BJ (cell line): Measurements from ENCODE around the gene ZSCAN12. TPM values are rescaled to one million over a fixed set of nuclear protein-coding genes. Genes with fewer than 3 reads are reported as not detected.

Experiments used
- CTCF ChIA-PET: fragments of 350-600 bp; formaldehyde crosslinking; extraction: SDS; loops from one replicate; lab custom pipeline; 2021; ENCODE audit warnings: antibody characterized with exemption, inconsistent platforms; lab: Yijun Ruan, JAX
- POLR2A ChIA-PET: fragments of 300-600 bp; sonication (Branson Sonifier 250); formaldehyde crosslinking; extraction: SDS; loops from one replicate; lab custom pipeline; 2021; ENCODE audit warnings: antibody characterized with exemption; lab: Charles Lee
- DNase-seq: peaks from one replicate; pipeline ENCODE4 v3.0.0-alpha.2; 2011; ENCODE audit warnings: low read depth
- H3K27me3 ChIP-seq: 2 replicates; pipeline ENCODE4 v1.6.0; 2011; ENCODE audit warnings: low read length; ENCODE audit not compliant: control insufficient read depth, insufficient read depth
- H3K36me3 ChIP-seq: 2 replicates; pipeline ENCODE4 v1.5.1; 2011; ENCODE audit warnings: low read length; ENCODE audit not compliant: control insufficient read depth, insufficient read depth
- H3K4me3 ChIP-seq: 2 replicates; pipeline ENCODE4 v1.5.1; 2011; ENCODE audit warnings: low read depth, mild to moderate bottlenecking, control low read depth, low read length
- polyA plus RNA-seq: library from polyadenylated mRNA; depleted of rRNA; stranded (reverse); fragments of >200 nt; gene quantifications from 2 replicates; pipeline ENCODE4 v1.2.3, GENCODE V29; 2011
- TF ChIP-seq, protein P1 (sequence below): IDR thresholded peaks from 2 replicates; pipeline ENCODE4 v1.5.1; 2011; ENCODE audit warnings: low read depth, mild to moderate bottlenecking, control low read depth, inconsistent platforms, low read length, moderate library complexity; ENCODE audit not compliant: insufficient read depth

ZSCAN12 gene
- polyA plus RNA-seq, 1 experiment: 2.2 TPM

DNA sequence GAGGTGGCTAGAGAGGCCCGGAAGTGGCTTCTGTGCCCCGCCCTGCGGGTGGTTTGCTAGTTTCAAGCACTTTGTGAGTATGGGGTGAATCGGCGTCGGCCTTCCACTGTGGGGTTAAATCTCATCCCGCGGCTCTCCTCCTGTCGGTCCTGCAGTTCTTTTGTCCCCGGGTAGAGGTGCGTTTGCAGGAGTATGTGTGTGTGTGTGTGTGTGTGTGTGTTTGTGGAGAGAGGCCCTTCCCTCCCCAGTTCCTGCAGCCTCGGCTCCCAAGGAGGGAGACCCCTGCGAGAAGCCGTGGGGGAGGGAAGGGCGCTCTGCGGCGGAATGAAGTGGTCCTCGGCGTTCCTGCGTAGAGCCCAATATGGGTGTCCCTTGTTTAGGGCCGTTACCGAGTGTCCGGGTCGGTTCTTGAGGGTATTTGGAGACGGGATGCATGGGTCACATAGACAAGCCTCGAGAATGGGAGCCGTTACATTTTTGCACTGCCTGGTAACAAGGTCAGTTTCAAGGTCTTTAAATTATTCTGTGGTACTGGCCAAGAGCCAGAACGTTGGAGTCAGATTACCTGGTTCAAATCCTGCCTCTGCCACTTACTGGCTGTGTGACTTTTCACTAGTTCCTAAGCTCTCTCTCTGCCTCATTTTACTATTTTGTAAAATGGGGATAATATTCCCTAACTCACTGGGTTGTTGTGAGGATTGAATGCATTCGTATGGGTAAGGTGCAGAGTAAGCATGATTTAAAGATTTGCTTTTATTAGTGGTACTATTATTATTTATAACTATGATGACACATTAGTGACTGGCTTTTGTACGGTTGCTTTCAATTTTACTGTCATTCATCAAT, 49.4 kb downstream of the ZSCAN12 start, which contains the start of gene ZKSCAN3:
Gene ZKSCAN3, plus strand, starts transcription at position 56 of the 846 bp plus-strand sequence. CDS start 9,640 bp downstream, outside the sequence.
- Histone ChIP-seq H3K4me3 (peak within 1 kb of the TSS; percentile 55), H3K27me3 (peaks cover 6% of the 10 kb centered on the region), H3K36me3 (no peaks in the 10 kb centered on the region)
- ChIA-PET POLR2A (interaction anchor here (0.5 kb wide), 1 partner anchor 849 kb away, joined by 6 read pairs; no protein-coding TSS in a partner anchor), CTCF (interaction anchor here (1.1 kb wide), 1 partner anchor 33 kb away, joined by 3 read pairs; no protein-coding TSS in a partner anchor)
- TF ChIP-seq, protein P1, sequence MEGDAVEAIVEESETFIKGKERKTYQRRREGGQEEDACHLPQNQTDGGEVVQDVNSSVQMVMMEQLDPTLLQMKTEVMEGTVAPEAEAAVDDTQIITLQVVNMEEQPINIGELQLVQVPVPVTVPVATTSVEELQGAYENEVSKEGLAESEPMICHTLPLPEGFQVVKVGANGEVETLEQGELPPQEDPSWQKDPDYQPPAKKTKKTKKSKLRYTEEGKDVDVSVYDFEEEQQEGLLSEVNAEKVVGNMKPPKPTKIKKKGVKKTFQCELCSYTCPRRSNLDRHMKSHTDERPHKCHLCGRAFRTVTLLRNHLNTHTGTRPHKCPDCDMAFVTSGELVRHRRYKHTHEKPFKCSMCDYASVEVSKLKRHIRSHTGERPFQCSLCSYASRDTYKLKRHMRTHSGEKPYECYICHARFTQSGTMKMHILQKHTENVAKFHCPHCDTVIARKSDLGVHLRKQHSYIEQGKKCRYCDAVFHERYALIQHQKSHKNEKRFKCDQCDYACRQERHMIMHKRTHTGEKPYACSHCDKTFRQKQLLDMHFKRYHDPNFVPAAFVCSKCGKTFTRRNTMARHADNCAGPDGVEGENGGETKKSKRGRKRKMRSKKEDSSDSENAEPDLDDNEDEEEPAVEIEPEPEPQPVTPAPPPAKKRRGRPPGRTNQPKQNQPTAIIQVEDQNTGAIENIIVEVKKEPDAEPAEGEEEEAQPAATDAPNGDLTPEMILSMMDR: no peak
- DNase-seq: no peak

DNA sequence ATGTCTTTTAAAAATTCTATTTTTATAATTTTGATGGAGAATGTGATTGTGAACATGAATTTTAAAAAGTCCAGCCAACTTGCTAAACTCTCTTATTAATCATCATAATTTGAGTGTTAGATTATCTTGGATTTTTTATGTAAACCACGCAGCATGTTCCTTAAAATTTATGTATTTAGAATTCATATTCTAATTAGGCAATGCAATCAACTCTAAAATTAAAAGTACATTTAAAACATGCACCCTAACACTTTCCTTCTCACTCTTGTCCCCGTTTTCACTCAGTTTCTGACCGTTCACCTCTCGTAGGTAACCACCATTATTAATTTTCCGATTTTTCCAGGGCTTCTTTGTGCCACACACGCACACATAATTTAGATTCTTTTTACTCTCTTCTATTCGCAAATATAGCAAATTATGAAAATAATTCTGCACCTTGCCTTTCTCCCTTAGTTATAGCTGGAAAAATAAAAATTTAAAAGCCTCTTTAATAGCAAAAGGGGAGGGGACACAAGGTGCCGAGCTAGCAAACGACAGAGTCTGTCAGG, 50.1 kb downstream of the ZSCAN12 start:
- no peak for DNase-seq
- ChIA-PET CTCF (no interaction called here), POLR2A (interaction anchor here (0.5 kb wide), 1 partner anchor 848 kb away, joined by 6 read pairs; no protein-coding TSS in a partner anchor)

DNA sequence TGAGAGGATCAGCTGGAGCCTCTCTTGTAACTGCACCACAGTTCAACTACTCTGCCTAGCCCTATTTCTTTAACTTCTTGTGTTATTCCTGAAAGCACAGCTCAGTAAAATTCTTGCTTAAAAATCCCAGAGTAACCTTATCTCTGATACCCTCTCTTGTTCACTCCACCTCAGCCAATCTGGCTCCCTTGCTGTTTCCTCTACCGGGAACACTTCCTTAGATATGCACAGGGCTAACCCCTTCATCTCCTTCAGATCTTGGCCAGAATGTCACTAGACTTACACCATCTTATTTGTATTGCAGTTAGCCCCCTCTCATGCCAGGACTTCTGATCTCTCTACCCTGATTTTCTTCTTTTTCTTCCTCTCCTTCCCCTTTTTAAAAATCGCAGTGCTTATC, 52.4 kb downstream of the ZSCAN12 start:
- H3K36me3 ChIP-seq: no peaks in the 10 kb centered on the region
- TF ChIP-seq, protein P1: no peak
- no peak for DNase-seq
- CTCF ChIA-PET: interaction anchor here (2.3 kb wide), 1 partner anchor 9 kb away, joined by 14 read pairs; no protein-coding TSS in a partner anchor
- peaks cover 8% of the 10 kb centered on the region for H3K27me3 ChIP-seq
- POLR2A ChIA-PET: no interaction called here
- H3K4me3 ChIP-seq: no peak overlapping the region

More for the DNA sequence above, 50.1 kb downstream of the ZSCAN12 start:
- no peaks in the 10 kb centered on the region for H3K36me3 ChIP-seq
- TF ChIP-seq, protein P1: no peak
- H3K4me3 ChIP-seq: peak overlapping the region; percentile 55
- peaks cover 6% of the 10 kb centered on the region for H3K27me3 ChIP-seq

DNA sequence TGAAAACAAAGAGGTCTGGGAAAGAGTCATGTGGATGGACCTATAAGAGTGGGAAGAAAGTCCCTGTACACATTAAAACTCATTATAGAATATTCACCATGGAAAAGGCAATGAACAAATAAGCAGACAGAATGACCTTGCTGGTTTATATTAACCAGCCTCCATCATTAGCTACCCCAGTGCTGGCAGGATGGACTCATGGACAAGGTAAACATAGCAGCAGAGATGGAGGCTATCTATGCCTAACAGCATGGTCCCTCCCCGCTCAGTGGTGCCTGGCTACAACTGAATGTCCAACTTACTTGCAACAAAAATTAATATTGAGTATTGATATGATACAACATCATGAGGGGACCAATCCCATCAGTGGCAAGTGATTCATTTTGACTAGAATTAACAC, 54.3 kb downstream of the ZSCAN12 start:
- POLR2A ChIA-PET: no interaction called here
- H3K36me3 ChIP-seq: no peaks in the 10 kb centered on the region
- H3K4me3 ChIP-seq: no peak overlapping the region
- CTCF ChIA-PET: interaction anchor here (1.2 kb wide), 1 partner anchor 11 kb away, joined by 6 read pairs; no protein-coding TSS in a partner anchor
- peaks cover 9% of the 10 kb centered on the region for H3K27me3 ChIP-seq
- no peak for DNase-seq
- TF ChIP-seq, protein P1: no peak
